GM23338 (cell line): ENCODE results near the gene ACTL6B. TPM values are rescaled to one million over a fixed set of nuclear protein-coding genes. Genes with fewer than 3 reads are reported as not detected.

Experiments
- ATAC-seq: fragments of 200-7000 bp; cut with Tn5 transposase; 3 replicates; pipeline ENCODE4 v1.9.1; 2020
- DNase-seq: peaks from one replicate; pipeline ENCODE4 v3.0.0-alpha.2; 2015; ENCODE audit warnings: low spot score
- H2AFZ ChIP-seq: fragments of 200-600 bp; sonication (generic); 2 replicates; pipeline ENCODE4 v1.8.0; 2016; ENCODE audit warnings: antibody characterized with exemption, mild to moderate bottlenecking, moderate library complexity
- H3F3A ChIP-seq: fragments of 200-600 bp; sonication (generic); replicated peaks from 2 replicates; pipeline ENCODE4 v1.8.0; 2017; ENCODE audit warnings: antibody characterized with exemption, mixed run types, low read depth
- H3K27ac ChIP-seq: fragments of 200-600 bp; sonication (generic); 2 replicates; pipeline ENCODE4 v1.6.1; 2016; ENCODE audit warnings: low read depth
- H3K27me3 ChIP-seq: fragments of 200-600 bp; sonication (generic); 2 replicates; pipeline ENCODE4 v1.8.0; 2016; ENCODE audit warnings: mild to moderate bottlenecking, mixed run types, moderate library complexity; ENCODE audit not compliant: insufficient read depth
- H3K36me3 ChIP-seq: fragments of 200-600 bp; sonication (generic); 2 replicates; pipeline ENCODE4 v1.8.0; 2016; ENCODE audit warnings: mild to moderate bottlenecking; ENCODE audit not compliant: insufficient read depth
- H3K4me1 ChIP-seq: fragments of 200-600 bp; sonication (generic); 2 replicates; pipeline ENCODE4 v1.8.0; 2016; ENCODE audit warnings: mild to moderate bottlenecking, moderate library complexity; ENCODE audit not compliant: insufficient read depth
- H3K4me2 ChIP-seq: fragments of 200-600 bp; sonication (generic); 2 replicates; pipeline ENCODE4 v1.7.1; 2017; ENCODE audit warnings: mixed run types
- H3K4me3 ChIP-seq: fragments of 200-600 bp; sonication (generic); 2 replicates; pipeline ENCODE4 v1.6.1; 2016; ENCODE audit warnings: mixed run types
- H3K79me2 ChIP-seq: fragments of 200-600 bp; sonication (generic); replicated peaks from 2 replicates; pipeline ENCODE4 v1.8.0; 2017; ENCODE audit warnings: mild to moderate bottlenecking; ENCODE audit not compliant: insufficient read depth
- H3K9me2 ChIP-seq: fragments of 200-600 bp; sonication (generic); 2 replicates; pipeline ENCODE4 v1.8.0; 2017; ENCODE audit not compliant: insufficient read depth
- H4K20me1 ChIP-seq: fragments of 200-600 bp; sonication (generic); replicated peaks from 2 replicates; pipeline ENCODE4 v1.8.0; 2017; ENCODE audit warnings: mild to moderate bottlenecking; ENCODE audit not compliant: insufficient read depth
- H3K27ac Mint-ChIP-seq: 2 replicates; pipeline ENCODE4 v1.8.0; 2020; ENCODE audit warnings: inconsistent platforms, mild to moderate bottlenecking, moderate library complexity, mixed read lengths
- H3K27me3 Mint-ChIP-seq: 3 replicates; pipeline ENCODE4 v1.8.0; 2022; ENCODE audit warnings: low read depth, mild to moderate bottlenecking, moderate library complexity, mixed read lengths, inconsistent platforms; ENCODE audit not compliant: insufficient read depth, poor library complexity
- H3K36me3 Mint-ChIP-seq: 3 replicates; pipeline ENCODE4 v1.8.0; 2021; ENCODE audit warnings: low read depth, mild to moderate bottlenecking, inconsistent platforms, moderate library complexity, mixed read lengths
- H3K4me1 Mint-ChIP-seq: 3 replicates; pipeline ENCODE4 v1.8.0; 2020; ENCODE audit warnings: mild to moderate bottlenecking, inconsistent platforms, mixed read lengths
- H3K4me3 Mint-ChIP-seq: 3 replicates; pipeline ENCODE4 v1.8.0; 2021; ENCODE audit warnings: moderate library complexity, mild to moderate bottlenecking, inconsistent platforms, mixed read lengths
- H3K9me3 Mint-ChIP-seq: 3 replicates; pipeline ENCODE4 v1.8.0; 2020; ENCODE audit warnings: moderate library complexity, mild to moderate bottlenecking, inconsistent platforms, mixed read lengths
- EZH2 ChIP-seq: fragments of 200-600 bp; sonication (generic); IDR thresholded peaks from one replicate; pipeline ENCODE4 v1.8.0; 2017; ENCODE audit warnings: antibody characterized with exemption, mild to moderate bottlenecking, low read depth; ENCODE audit not compliant: unreplicated experiment
- EZH2phosphoT487 ChIP-seq: fragments of 200-600 bp; sonication (generic); IDR thresholded peaks from one replicate; pipeline ENCODE4 v1.8.1; 2018; ENCODE audit warnings: antibody characterized with exemption; ENCODE audit not compliant: unreplicated experiment
- JUNB ChIP-seq: IDR thresholded peaks from one replicate; pipeline ENCODE4 v1.6.1; 2016; ENCODE audit warnings: antibody characterized with exemption; ENCODE audit not compliant: unreplicated experiment
- POLR2AphosphoS5 ChIP-seq: IDR thresholded peaks from 2 replicates; pipeline ENCODE4 v1.6.1; 2016; ENCODE audit warnings: antibody characterized with exemption, low read depth
- STAT1 ChIP-seq: IDR thresholded peaks from one replicate; pipeline ENCODE4 v1.6.1; 2016; ENCODE audit warnings: antibody characterized with exemption; ENCODE audit not compliant: unreplicated experiment
- ZNF114 ChIP-seq: fragments of 250-450 bp; sonication (Bioruptor Pico); IDR thresholded peaks from 2 replicates; pipeline ENCODE4 v1.5.0; 2020; ENCODE audit warnings: mild to moderate bottlenecking, moderate library complexity
- ZNF331 ChIP-seq: fragments of 250-450 bp; sonication (Bioruptor Pico); IDR thresholded peaks from 2 replicates; pipeline ENCODE4 v1.5.0; 2020; ENCODE audit warnings: low read depth, mild to moderate bottlenecking, moderate library complexity
- polyA plus RNA-seq: library from polyadenylated mRNA; unstranded; fragments of >200 nt; fragmentation: Nextera tagmentation; extraction: Ambion mirVana; gene quantifications from 2 replicates; pipeline ENCODE4 v1.2.1, GENCODE V29; 2016
- total RNA-seq: library from RNA; depleted of rRNA; stranded (reverse); fragments of >200 nt; shearing (Covaris generic); gene quantifications from 2 replicates; pipeline ENCODE4 v1.2.3, GENCODE V29; 2014
- TF ChIP-seq, protein P1 (sequence below), 2 experiments: fragments of 200-600 bp in 1 of 2; sonication (generic) in 1 of 2; conservative IDR thresholded peaks; 2 replicates each; pipeline versions ENCODE4 v1.5.1 to v1.6.1; 2016 to 2017; ENCODE audit warnings: antibody characterized with exemption in 2 of 2, low read depth in 2 of 2, mild to moderate bottlenecking in 2 of 2, moderate library complexity in 1 of 2
- TF ChIP-seq, protein P2 (sequence below): fragments of 250-450 bp; sonication (Bioruptor Pico); IDR thresholded peaks from 2 replicates; pipeline ENCODE4 v1.5.0; 2020; ENCODE audit warnings: mild to moderate bottlenecking, moderate library complexity
- TF ChIP-seq, protein P3 (sequence below): IDR thresholded peaks from 2 replicates; pipeline ENCODE4 v1.6.1; 2016; ENCODE audit warnings: antibody characterized with exemption

Gene ACTL6B
- total and polyA plus RNA-seq, 2 experiments from 2014 or later: 0.69 to 2.5 TPM

DNA sequence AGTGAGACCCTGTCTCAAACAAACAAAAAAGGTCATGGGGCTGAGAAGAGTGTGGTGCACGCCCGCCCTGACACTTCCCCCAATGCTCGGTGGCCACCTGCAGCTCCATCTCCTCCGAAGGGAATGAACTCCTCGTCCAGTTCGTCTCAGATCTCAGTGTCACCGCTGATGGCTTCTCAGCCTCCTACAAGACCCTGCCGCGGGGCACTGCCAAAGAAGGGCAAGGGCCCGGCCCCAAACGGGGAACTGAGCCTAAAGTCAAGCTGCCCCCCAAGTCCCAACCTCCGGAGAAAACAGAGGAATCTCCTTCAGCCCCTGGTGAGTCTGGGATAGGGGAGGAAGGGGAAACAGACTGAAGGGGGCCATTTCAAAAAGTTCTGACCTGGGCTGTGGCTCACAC, 49.9 kb downstream of the ACTL6B start:
- H3K79me2 ChIP-seq: no peaks in the 10 kb centered on the region
- H3K27ac Mint-ChIP-seq: no peak overlapping the region
- H3K27me3 Mint-ChIP-seq: peaks cover 32% of the 10 kb centered on the region
- TF ChIP-seq, protein P1, sequence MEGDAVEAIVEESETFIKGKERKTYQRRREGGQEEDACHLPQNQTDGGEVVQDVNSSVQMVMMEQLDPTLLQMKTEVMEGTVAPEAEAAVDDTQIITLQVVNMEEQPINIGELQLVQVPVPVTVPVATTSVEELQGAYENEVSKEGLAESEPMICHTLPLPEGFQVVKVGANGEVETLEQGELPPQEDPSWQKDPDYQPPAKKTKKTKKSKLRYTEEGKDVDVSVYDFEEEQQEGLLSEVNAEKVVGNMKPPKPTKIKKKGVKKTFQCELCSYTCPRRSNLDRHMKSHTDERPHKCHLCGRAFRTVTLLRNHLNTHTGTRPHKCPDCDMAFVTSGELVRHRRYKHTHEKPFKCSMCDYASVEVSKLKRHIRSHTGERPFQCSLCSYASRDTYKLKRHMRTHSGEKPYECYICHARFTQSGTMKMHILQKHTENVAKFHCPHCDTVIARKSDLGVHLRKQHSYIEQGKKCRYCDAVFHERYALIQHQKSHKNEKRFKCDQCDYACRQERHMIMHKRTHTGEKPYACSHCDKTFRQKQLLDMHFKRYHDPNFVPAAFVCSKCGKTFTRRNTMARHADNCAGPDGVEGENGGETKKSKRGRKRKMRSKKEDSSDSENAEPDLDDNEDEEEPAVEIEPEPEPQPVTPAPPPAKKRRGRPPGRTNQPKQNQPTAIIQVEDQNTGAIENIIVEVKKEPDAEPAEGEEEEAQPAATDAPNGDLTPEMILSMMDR (conservative IDR thresholded peaks at IDR 0.05; ENCODE audit: low read depth in 2 of 2): no peak
- no peak for TF ChIP-seq ZNF114 (CRISPR knock-in tag)
- TF ChIP-seq EZH2: no peak
- TF ChIP-seq ZNF331 (CRISPR knock-in tag): no peak
- TF ChIP-seq, protein P2, sequence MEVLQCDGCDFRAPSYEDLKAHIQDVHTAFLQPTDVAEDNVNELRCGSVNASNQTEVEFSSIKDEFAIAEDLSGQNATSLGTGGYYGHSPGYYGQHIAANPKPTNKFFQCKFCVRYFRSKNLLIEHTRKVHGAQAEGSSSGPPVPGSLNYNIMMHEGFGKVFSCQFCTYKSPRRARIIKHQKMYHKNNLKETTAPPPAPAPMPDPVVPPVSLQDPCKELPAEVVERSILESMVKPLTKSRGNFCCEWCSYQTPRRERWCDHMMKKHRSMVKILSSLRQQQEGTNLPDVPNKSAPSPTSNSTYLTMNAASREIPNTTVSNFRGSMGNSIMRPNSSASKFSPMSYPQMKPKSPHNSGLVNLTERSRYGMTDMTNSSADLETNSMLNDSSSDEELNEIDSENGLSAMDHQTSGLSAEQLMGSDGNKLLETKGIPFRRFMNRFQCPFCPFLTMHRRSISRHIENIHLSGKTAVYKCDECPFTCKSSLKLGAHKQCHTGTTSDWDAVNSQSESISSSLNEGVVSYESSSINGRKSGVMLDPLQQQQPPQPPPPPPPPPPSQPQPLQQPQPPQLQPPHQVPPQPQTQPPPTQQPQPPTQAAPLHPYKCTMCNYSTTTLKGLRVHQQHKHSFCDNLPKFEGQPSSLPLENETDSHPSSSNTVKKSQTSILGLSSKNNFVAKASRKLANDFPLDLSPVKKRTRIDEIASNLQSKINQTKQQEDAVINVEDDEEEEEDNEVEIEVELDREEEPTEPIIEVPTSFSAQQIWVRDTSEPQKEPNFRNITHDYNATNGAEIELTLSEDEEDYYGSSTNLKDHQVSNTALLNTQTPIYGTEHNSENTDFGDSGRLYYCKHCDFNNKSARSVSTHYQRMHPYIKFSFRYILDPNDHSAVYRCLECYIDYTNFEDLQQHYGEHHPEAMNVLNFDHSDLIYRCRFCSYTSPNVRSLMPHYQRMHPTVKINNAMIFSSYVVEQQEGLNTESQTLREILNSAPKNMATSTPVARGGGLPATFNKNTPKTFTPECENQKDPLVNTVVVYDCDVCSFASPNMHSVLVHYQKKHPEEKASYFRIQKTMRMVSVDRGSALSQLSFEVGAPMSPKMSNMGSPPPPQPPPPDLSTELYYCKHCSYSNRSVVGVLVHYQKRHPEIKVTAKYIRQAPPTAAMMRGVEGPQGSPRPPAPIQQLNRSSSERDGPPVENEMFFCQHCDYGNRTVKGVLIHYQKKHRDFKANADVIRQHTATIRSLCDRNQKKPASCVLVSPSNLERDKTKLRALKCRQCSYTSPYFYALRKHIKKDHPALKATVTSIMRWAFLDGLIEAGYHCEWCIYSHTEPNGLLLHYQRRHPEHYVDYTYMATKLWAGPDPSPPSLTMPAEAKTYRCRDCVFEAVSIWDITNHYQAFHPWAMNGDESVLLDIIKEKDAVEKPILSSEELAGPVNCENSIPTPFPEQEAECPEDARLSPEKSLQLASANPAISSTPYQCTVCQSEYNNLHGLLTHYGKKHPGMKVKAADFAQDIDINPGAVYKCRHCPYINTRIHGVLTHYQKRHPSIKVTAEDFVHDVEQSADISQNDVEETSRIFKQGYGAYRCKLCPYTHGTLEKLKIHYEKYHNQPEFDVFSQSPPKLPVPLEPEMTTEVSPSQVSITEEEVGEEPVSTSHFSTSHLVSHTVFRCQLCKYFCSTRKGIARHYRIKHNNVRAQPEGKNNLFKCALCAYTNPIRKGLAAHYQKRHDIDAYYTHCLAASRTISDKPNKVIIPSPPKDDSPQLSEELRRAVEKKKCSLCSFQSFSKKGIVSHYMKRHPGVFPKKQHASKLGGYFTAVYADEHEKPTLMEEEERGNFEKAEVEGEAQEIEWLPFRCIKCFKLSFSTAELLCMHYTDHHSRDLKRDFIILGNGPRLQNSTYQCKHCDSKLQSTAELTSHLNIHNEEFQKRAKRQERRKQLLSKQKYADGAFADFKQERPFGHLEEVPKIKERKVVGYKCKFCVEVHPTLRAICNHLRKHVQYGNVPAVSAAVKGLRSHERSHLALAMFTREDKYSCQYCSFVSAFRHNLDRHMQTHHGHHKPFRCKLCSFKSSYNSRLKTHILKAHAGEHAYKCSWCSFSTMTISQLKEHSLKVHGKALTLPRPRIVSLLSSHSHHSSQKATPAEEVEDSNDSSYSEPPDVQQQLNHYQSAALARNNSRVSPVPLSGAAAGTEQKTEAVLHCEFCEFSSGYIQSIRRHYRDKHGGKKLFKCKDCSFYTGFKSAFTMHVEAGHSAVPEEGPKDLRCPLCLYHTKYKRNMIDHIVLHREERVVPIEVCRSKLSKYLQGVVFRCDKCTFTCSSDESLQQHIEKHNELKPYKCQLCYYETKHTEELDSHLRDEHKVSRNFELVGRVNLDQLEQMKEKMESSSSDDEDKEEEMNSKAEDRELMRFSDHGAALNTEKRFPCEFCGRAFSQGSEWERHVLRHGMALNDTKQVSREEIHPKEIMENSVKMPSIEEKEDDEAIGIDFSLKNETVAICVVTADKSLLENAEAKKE (CRISPR knock-in tag): no peak
- TF ChIP-seq POLR2AphosphoS5: no peak
- TF ChIP-seq EZH2phosphoT487: no peak
- TF ChIP-seq, protein P3, sequence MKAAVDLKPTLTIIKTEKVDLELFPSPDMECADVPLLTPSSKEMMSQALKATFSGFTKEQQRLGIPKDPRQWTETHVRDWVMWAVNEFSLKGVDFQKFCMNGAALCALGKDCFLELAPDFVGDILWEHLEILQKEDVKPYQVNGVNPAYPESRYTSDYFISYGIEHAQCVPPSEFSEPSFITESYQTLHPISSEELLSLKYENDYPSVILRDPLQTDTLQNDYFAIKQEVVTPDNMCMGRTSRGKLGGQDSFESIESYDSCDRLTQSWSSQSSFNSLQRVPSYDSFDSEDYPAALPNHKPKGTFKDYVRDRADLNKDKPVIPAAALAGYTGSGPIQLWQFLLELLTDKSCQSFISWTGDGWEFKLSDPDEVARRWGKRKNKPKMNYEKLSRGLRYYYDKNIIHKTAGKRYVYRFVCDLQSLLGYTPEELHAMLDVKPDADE: no peak
- TF ChIP-seq JUNB: no peak
- TF ChIP-seq STAT1: no peak
- peaks cover 10% of the 10 kb centered on the region; the same call in 2 of the 3 replicates for H3K36me3 Mint-ChIP-seq
- no peaks in the 10 kb centered on the region for H3K36me3 ChIP-seq
- H3K4me1 ChIP-seq: peaks cover 24% of the 10 kb centered on the region
- peak overlapping the region; percentile 90; the same call in 1 of the 2 replicates for H3K4me3 ChIP-seq
- peak overlapping the region; percentile 86 for H3K4me3 Mint-ChIP-seq
- ATAC-seq (no peak), DNase-seq (no peak)
- H3K27ac ChIP-seq: no peak overlapping the region
- peaks cover 13% of the 10 kb centered on the region for H3K27me3 ChIP-seq
- H2AFZ ChIP-seq: no peak overlapping the region; the same call in 1 of the 2 replicates
- H3K9me2 ChIP-seq: no peaks in the 10 kb centered on the region
- peak overlapping the region; percentile 99 for H3K4me2 ChIP-seq
- H3F3A ChIP-seq: peaks cover 8% of the 10 kb centered on the region; the same call in 1 of the 2 replicates
- no peaks in the 10 kb centered on the region for H4K20me1 ChIP-seq
- H3K4me1 Mint-ChIP-seq: peaks cover 30% of the 10 kb centered on the region
- H3K9me3 Mint-ChIP-seq: no peaks in the 10 kb centered on the region
